K562 (cell line): Measurements from ENCODE around the gene METTL15. TPM values are rescaled to one million over a fixed set of nuclear protein-coding genes. Genes with fewer than 3 reads are reported as not detected.

ENCODE experiments used
- ASH1L ChIP-seq: fragments of 450-650 bp; IDR thresholded peaks from 2 replicates; pipeline ENCODE4 v1.6.1; 2018; ENCODE audit warnings: borderline replicate concordance, mild to moderate bottlenecking, low read depth; ENCODE audit not compliant: partially characterized antibody
- CBX3 ChIP-seq, 2 experiments: IDR thresholded peaks; 1 replicate in 1 of 2; 2 replicates in 1 of 2; pipeline ENCODE4 v1.6.1; 2012; ENCODE audit warnings: inconsistent platforms in 2 of 2, low read length in 2 of 2, borderline replicate concordance in 1 of 2, control low read depth in 1 of 2
- CSDE1 ChIP-seq, 2 experiments: fragments of 450-650 bp; IDR thresholded peaks; 2 replicates each; pipeline ENCODE4 v1.6.1; 2016; ENCODE audit warnings: mild to moderate bottlenecking in 1 of 2
- ELF4 ChIP-seq: fragments of 450-650 bp; formaldehyde crosslinking; IDR thresholded peaks from 2 replicates; pipeline ENCODE4 v1.4.0; 2022; ENCODE audit warnings: missing genetic modification characterization
- FOSL1 ChIP-seq: fragments of 200-800 bp; sonication (Bioruptor generic); conservative IDR thresholded peaks from 2 replicates; pipeline ENCODE4 v1.6.1; 2016; ENCODE audit warnings: missing genetic modification characterization, missing compliant biosample characterization
- HDAC8 ChIP-seq: fragments of 450-650 bp; IDR thresholded peaks from 2 replicates; pipeline ENCODE4 v1.6.1; 2016; ENCODE audit warnings: mild to moderate bottlenecking, missing genetic modification characterization, moderate library complexity, missing compliant biosample characterization
- NELFE ChIP-seq: IDR thresholded peaks from 2 replicates; pipeline ENCODE4 v1.6.1; 2011; ENCODE audit warnings: mild to moderate bottlenecking; ENCODE audit not compliant: insufficient read depth, insufficient read length
- NEUROD1 ChIP-seq: fragments of 150-350 bp; IDR thresholded peaks from 2 replicates; pipeline ENCODE4 v1.6.1; 2014; ENCODE audit warnings: borderline replicate concordance, low read length, low read depth; ENCODE audit not compliant: partially characterized antibody
- NONO ChIP-seq, 2 experiments: fragments of 200-400 bp in 1 of 2; fragments of 450-650 bp in 1 of 2; formaldehyde crosslinking in 1 of 2; IDR thresholded peaks; 2 replicates each; pipeline ENCODE4 v1.6.1; 2017; ENCODE audit warnings: low read depth in 2 of 2, mild to moderate bottlenecking in 2 of 2, moderate library complexity in 2 of 2, low read length in 1 of 2
- NRF1 ChIP-seq, 2 experiments: fragments of 450-650 bp; IDR thresholded peaks in 1 of 2; conservative IDR thresholded peaks in 1 of 2; 2 replicates each; pipeline ENCODE4 v1.6.1; 2014; ENCODE audit warnings: mild to moderate bottlenecking in 2 of 2
- RBFOX2 ChIP-seq: fragments of 200-400 bp; formaldehyde crosslinking; IDR thresholded peaks from 2 replicates; pipeline ENCODE4 v1.6.1; 2017; ENCODE audit warnings: low read depth, mild to moderate bottlenecking, low read length, moderate library complexity
- SLC30A9 ChIP-seq: fragments of 250-450 bp; sonication (Bioruptor Pico); IDR thresholded peaks from 2 replicates; pipeline ENCODE4 v1.8.0; 2022; ENCODE audit warnings: mild to moderate bottlenecking, moderate library complexity
- ZNF133 ChIP-seq: fragments of 250-450 bp; sonication (Bioruptor Pico); IDR thresholded peaks from 2 replicates; pipeline ENCODE4 v1.4.0; 2020; ENCODE audit warnings: mild to moderate bottlenecking
- ZNF282 ChIP-seq: sonication (generic); formaldehyde crosslinking; IDR thresholded peaks from 2 replicates; pipeline ENCODE4 v1.8.1; 2023; ENCODE audit warnings: missing genetic modification reagents
- ZNF408 ChIP-seq: fragments of 250-450 bp; sonication (Bioruptor Pico); IDR thresholded peaks from 2 replicates; pipeline ENCODE4 v1.4.0; 2020; ENCODE audit warnings: low read depth, mild to moderate bottlenecking, moderate library complexity
- polyA plus RNA-seq, 8 experiments: library from polyadenylated mRNA; depleted of rRNA in 4 of 8; stranded (reverse) in 5 of 8; unstranded in 3 of 8; fragments of >200 nt; fragmentation: Nextera tagmentation in 2 of 8; fragmentation: Illumina TruSeq in 1 of 8; extraction: Ambion mirVana in 2 of 8; extraction: Trizol in 1 of 8; gene quantifications; 2 replicates each; pipeline versions ENCODE4 v1.2.1 to v1.2.3, GENCODE V29; 2011 to 2014; ENCODE audit warnings: inconsistent platforms in 1 of 8, missing spikeins in 1 of 8
- total RNA-seq, 7 experiments: library from RNA; depleted of rRNA in 6 of 7; stranded (reverse); fragments of >200 nt in 6 of 7; fragmentation: Illumina TruSeq in 2 of 7; extraction: Trizol in 2 of 7; gene quantifications; 2 replicates each; pipeline versions ENCODE4 v1.2.1 to v1.2.3, GENCODE V29; 2011 to 2021; ENCODE audit warnings: low replicate concordance in 1 of 7
- TF ChIP-seq, protein P1 (sequence below), 2 experiments: fragments of 150-350 bp in 1 of 2; IDR thresholded peaks; 2 replicates each; pipeline ENCODE4 v1.6.1; 2012 to 2016; ENCODE audit warnings: low read depth in 2 of 2, low read length in 2 of 2, mild to moderate bottlenecking in 1 of 2, moderate library complexity in 1 of 2
- TF ChIP-seq, protein P2 (sequence below), 2 experiments: fragments of 450-650 bp in 1 of 2; sonication (generic) in 1 of 2; formaldehyde crosslinking; conservative IDR thresholded peaks; 2 replicates each; pipeline versions ENCODE4 v1.4.0 to v1.8.1; 2020 to 2022; ENCODE audit warnings: mild to moderate bottlenecking in 1 of 2, missing genetic modification reagents in 1 of 2
- TF ChIP-seq, protein P3 (sequence below), 2 experiments: fragments of 200-800 bp in 1 of 2; sonication (Bioruptor generic) in 1 of 2; sonication (generic) in 1 of 2; formaldehyde crosslinking in 1 of 2; IDR thresholded peaks in 1 of 2; conservative IDR thresholded peaks in 1 of 2; 2 replicates each; pipeline versions ENCODE4 v1.5.0 to v1.6.1; 2016 to 2020; ENCODE audit warnings: missing compliant biosample characterization in 1 of 2, missing genetic modification characterization in 1 of 2, missing genetic modification reagents in 1 of 2
- TF ChIP-seq, protein P4 (sequence below): conservative IDR thresholded peaks from 2 replicates; pipeline ENCODE4 v1.6.1; 2011; ENCODE audit warnings: low read depth, mild to moderate bottlenecking, low read length; ENCODE audit not compliant: control insufficient read depth

METTL15 gene
- total and polyA plus RNA-seq, 9 of the 15 experiments (the other 6 are each of a cell fraction or from before 2014, with no cell fraction given) = 10.7 to 21.7 (median 15.9) TPM

DNA sequence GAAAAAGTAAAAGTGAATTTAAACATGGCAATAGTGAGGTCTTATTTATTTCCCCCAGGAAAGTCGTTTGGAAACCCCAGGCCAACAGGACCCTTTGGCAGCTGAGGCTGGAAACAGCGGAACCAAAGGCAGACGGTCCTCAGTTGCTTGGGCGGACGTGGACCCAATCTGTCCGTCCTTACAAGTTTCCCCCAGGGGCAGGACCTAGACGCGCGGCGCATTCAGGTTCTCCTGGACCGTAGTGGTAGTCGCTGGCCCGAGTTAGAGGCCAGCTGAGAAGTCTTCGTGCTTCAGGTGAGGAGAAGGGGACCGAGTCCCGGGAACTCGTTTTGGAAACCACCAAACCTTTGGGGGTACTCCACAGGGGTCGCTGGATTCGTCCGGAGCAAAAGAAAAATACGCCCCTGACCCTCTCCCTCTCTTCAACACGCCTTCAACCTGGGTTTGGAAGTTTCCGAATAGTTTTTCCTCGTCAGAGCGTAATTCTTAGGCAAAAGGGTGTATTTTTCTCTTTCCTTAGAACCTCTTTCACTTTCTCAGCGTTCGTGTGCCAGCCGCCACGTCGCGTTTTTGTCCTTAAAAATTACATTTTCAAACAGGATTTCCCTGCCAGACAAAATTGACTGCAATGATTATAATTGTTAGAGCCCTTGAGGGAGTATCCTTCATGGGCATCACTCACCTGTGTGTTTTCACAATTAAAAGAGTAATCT is 2.1 kb downstream of the METTL15 start (continued):
- TF ChIP-seq NRF1 (conservative IDR thresholded peaks at IDR 0.05 in 1 of 2, IDR thresholded peaks at IDR 0.05 in 1 of 2) (no peak), ZNF133 (CRISPR knock-in tag) (no peak), ASH1L (no peak), ZNF408 (no peak), RBFOX2 (peak; percentile 79), NELFE (no peak), FOSL1 (tag) (no peak), HDAC8 (tag) (no peak), CBX3 (IDR thresholded peaks at IDR 0.05; ENCODE audit: borderline replicate concordance in 1 of 2, low read length in 2 of 2) (peak; percentile 88 to 95), ZNF282 (no peak), SLC30A9 (CRISPR knock-in tag) (no peak), ELF4 (CRISPR knock-in tag) (peak; percentile 13; the same call in 1 of the 2 replicates), NEUROD1 (peak; percentile 90), NONO (IDR thresholded peaks at IDR 0.05; ENCODE audit: low read depth in 2 of 2, low read length in 1 of 2) (no peak), CSDE1 (IDR thresholded peaks at IDR 0.05) (no peak)
- TF ChIP-seq, protein P1, sequence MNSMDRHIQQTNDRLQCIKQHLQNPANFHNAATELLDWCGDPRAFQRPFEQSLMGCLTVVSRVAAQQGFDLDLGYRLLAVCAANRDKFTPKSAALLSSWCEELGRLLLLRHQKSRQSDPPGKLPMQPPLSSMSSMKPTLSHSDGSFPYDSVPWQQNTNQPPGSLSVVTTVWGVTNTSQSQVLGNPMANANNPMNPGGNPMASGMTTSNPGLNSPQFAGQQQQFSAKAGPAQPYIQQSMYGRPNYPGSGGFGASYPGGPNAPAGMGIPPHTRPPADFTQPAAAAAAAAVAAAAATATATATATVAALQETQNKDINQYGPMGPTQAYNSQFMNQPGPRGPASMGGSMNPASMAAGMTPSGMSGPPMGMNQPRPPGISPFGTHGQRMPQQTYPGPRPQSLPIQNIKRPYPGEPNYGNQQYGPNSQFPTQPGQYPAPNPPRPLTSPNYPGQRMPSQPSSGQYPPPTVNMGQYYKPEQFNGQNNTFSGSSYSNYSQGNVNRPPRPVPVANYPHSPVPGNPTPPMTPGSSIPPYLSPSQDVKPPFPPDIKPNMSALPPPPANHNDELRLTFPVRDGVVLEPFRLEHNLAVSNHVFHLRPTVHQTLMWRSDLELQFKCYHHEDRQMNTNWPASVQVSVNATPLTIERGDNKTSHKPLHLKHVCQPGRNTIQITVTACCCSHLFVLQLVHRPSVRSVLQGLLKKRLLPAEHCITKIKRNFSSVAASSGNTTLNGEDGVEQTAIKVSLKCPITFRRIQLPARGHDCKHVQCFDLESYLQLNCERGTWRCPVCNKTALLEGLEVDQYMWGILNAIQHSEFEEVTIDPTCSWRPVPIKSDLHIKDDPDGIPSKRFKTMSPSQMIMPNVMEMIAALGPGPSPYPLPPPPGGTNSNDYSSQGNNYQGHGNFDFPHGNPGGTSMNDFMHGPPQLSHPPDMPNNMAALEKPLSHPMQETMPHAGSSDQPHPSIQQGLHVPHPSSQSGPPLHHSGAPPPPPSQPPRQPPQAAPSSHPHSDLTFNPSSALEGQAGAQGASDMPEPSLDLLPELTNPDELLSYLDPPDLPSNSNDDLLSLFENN (IDR thresholded peaks at IDR 0.05; ENCODE audit: low read depth in 2 of 2, low read length in 2 of 2) = no peak
- TF ChIP-seq, protein P2, sequence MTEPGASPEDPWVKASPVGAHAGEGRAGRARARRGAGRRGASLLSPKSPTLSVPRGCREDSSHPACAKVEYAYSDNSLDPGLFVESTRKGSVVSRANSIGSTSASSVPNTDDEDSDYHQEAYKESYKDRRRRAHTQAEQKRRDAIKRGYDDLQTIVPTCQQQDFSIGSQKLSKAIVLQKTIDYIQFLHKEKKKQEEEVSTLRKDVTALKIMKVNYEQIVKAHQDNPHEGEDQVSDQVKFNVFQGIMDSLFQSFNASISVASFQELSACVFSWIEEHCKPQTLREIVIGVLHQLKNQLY (CRISPR knock-in tag; conservative IDR thresholded peaks at IDR 0.05) = no peak
- TF ChIP-seq, protein P3, sequence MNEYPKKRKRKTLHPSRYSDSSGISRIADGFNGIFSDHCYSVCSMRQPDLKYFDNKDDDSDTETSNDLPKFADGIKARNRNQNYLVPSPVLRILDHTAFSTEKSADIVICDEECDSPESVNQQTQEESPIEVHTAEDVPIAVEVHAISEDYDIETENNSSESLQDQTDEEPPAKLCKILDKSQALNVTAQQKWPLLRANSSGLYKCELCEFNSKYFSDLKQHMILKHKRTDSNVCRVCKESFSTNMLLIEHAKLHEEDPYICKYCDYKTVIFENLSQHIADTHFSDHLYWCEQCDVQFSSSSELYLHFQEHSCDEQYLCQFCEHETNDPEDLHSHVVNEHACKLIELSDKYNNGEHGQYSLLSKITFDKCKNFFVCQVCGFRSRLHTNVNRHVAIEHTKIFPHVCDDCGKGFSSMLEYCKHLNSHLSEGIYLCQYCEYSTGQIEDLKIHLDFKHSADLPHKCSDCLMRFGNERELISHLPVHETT (CRISPR knock-in tag; conservative IDR thresholded peaks at IDR 0.05 in 1 of 2, IDR thresholded peaks at IDR 0.05 in 1 of 2) = peak in 1 of 2 experiments; percentile 55; a peak in 1 of 4 replicates
- TF ChIP-seq, protein P4, sequence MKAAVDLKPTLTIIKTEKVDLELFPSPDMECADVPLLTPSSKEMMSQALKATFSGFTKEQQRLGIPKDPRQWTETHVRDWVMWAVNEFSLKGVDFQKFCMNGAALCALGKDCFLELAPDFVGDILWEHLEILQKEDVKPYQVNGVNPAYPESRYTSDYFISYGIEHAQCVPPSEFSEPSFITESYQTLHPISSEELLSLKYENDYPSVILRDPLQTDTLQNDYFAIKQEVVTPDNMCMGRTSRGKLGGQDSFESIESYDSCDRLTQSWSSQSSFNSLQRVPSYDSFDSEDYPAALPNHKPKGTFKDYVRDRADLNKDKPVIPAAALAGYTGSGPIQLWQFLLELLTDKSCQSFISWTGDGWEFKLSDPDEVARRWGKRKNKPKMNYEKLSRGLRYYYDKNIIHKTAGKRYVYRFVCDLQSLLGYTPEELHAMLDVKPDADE = peak; percentile 78
